HepG2 (cell line): ENCODE data around the gene NF2. TPM values are rescaled to one million over a fixed set of nuclear protein-coding genes. Genes with fewer than 3 reads are reported as not detected.

Experiments
- ARNT2 ChIP-seq: sonication (generic); formaldehyde crosslinking; IDR thresholded peaks from 2 replicates; pipeline ENCODE4 v1.8.0; 2022; ENCODE audit warnings: mild to moderate bottlenecking, low read depth, missing genetic modification reagents, moderate library complexity
- BRD4 ChIP-seq: sonication (generic); formaldehyde crosslinking; IDR thresholded peaks from 2 replicates; pipeline ENCODE4 v1.4.0; 2020; ENCODE audit warnings: missing genetic modification reagents
- E2F5 ChIP-seq: sonication (generic); formaldehyde crosslinking; conservative IDR thresholded peaks from 2 replicates; pipeline ENCODE4 v1.4.0; 2020; ENCODE audit warnings: missing genetic modification reagents
- HNF4G ChIP-seq, 2 experiments: sonication (generic) in 1 of 2; formaldehyde crosslinking in 1 of 2; IDR thresholded peaks; 2 replicates each; pipeline versions ENCODE4 v1.4.0 to v1.6.1; 2011 to 2020; ENCODE audit warnings: borderline replicate concordance in 2 of 2, low read depth in 2 of 2, mild to moderate bottlenecking in 2 of 2, low read length in 1 of 2, missing genetic modification reagents in 1 of 2, moderate library complexity in 1 of 2
- KAT7 ChIP-seq: IDR thresholded peaks from 2 replicates; pipeline ENCODE4 v1.6.1; 2018; ENCODE audit warnings: borderline replicate concordance, missing compliant biosample characterization
- KDM2A ChIP-seq: sonication (generic); formaldehyde crosslinking; IDR thresholded peaks from 2 replicates; pipeline ENCODE4 v1.4.0; 2020; ENCODE audit warnings: low read depth, missing genetic modification reagents, borderline replicate concordance
- KDM5A ChIP-seq: fragments of 200-600 bp; sonication (generic); IDR thresholded peaks from 2 replicates; pipeline ENCODE4 v1.7.0; 2018; ENCODE audit warnings: antibody characterized with exemption, mild to moderate bottlenecking, low read length, borderline replicate concordance
- KLF11 ChIP-seq: IDR thresholded peaks from 2 replicates; pipeline ENCODE4 v1.6.1; 2016; ENCODE audit warnings: missing compliant biosample characterization
- KLF16 ChIP-seq, 2 experiments: sonication (generic) in 1 of 2; formaldehyde crosslinking in 1 of 2; IDR thresholded peaks; 2 replicates each; pipeline versions ENCODE4 v1.6.1 to v1.8.0; 2016 to 2023; ENCODE audit warnings: missing genetic modification reagents in 2 of 2, missing compliant biosample characterization in 1 of 2
- KMT2B ChIP-seq: IDR thresholded peaks from 2 replicates; pipeline ENCODE4 v1.6.1; 2016; ENCODE audit warnings: missing genetic modification reagents, missing compliant biosample characterization
- MEIS2 ChIP-seq: sonication (generic); formaldehyde crosslinking; IDR thresholded peaks from 2 replicates; pipeline ENCODE4 v1.9.0; 2021; ENCODE audit warnings: mild to moderate bottlenecking, missing genetic modification reagents
- NFIB ChIP-seq: sonication (generic); formaldehyde crosslinking; IDR thresholded peaks from 2 replicates; pipeline ENCODE4 v1.9.0; 2021; ENCODE audit warnings: missing genetic modification reagents, mild to moderate bottlenecking, borderline replicate concordance
- PCBP1 ChIP-seq: fragments of 200-400 bp; formaldehyde crosslinking; IDR thresholded peaks from 2 replicates; pipeline ENCODE4 v1.6.1; 2017; ENCODE audit warnings: mild to moderate bottlenecking, low read depth, low read length, borderline replicate concordance
- POLR2AphosphoS5 ChIP-seq: IDR thresholded peaks from 2 replicates; pipeline ENCODE4 v1.6.1; 2012; ENCODE audit warnings: low read depth, low read length
- RBAK ChIP-seq: sonication (generic); formaldehyde crosslinking; IDR thresholded peaks from 2 replicates; pipeline ENCODE4 v1.5.1; 2020; ENCODE audit warnings: mild to moderate bottlenecking, missing genetic modification reagents
- SAP130 ChIP-seq: IDR thresholded peaks from 2 replicates; pipeline ENCODE4 v1.6.1; 2016; ENCODE audit warnings: low read depth
- TBX2 ChIP-seq: sonication (generic); formaldehyde crosslinking; IDR thresholded peaks from 2 replicates; pipeline ENCODE4 v1.5.0; 2020; ENCODE audit warnings: missing genetic modification reagents, mild to moderate bottlenecking, borderline replicate concordance
- TFE3 ChIP-seq: IDR thresholded peaks from 2 replicates; pipeline ENCODE4 v1.6.1; 2016
- THRA ChIP-seq: sonication (generic); formaldehyde crosslinking; IDR thresholded peaks from 2 replicates; pipeline ENCODE4 v1.4.0; 2020; ENCODE audit warnings: missing genetic modification reagents, borderline replicate concordance
- ZKSCAN8 ChIP-seq: IDR thresholded peaks from 2 replicates; pipeline ENCODE4 v1.6.1; 2016; ENCODE audit warnings: borderline replicate concordance, missing genetic modification reagents, missing compliant biosample characterization
- ZNF121 ChIP-seq: sonication (generic); formaldehyde crosslinking; IDR thresholded peaks from 2 replicates; pipeline ENCODE4 v1.5.0; 2020; ENCODE audit warnings: mild to moderate bottlenecking, missing genetic modification reagents
- ZNF143 ChIP-seq: sonication (generic); formaldehyde crosslinking; IDR thresholded peaks from 2 replicates; pipeline ENCODE4 v1.4.0; 2020; ENCODE audit warnings: missing genetic modification reagents
- ZNF343 ChIP-seq: sonication (generic); formaldehyde crosslinking; IDR thresholded peaks from 2 replicates; pipeline ENCODE4 v1.4.0; 2020; ENCODE audit warnings: mild to moderate bottlenecking, missing genetic modification reagents
- ZNF446 ChIP-seq: sonication (generic); formaldehyde crosslinking; IDR thresholded peaks from 2 replicates; pipeline ENCODE4 v1.5.0; 2020; ENCODE audit warnings: mild to moderate bottlenecking, missing genetic modification reagents
- ZNF501 ChIP-seq: sonication (generic); formaldehyde crosslinking; IDR thresholded peaks from 2 replicates; pipeline ENCODE4 v1.5.1; 2020; ENCODE audit warnings: mild to moderate bottlenecking, moderate library complexity, missing genetic modification reagents
- ZNF557 ChIP-seq: sonication (generic); formaldehyde crosslinking; IDR thresholded peaks from 2 replicates; pipeline ENCODE4 v1.4.0; 2020; ENCODE audit warnings: missing genetic modification reagents
- ZNF570 ChIP-seq: sonication (generic); formaldehyde crosslinking; IDR thresholded peaks from 2 replicates; pipeline ENCODE4 v1.4.0; 2020; ENCODE audit warnings: mild to moderate bottlenecking, missing genetic modification reagents, borderline replicate concordance
- ZNF713 ChIP-seq: sonication (generic); formaldehyde crosslinking; IDR thresholded peaks from 2 replicates; pipeline ENCODE4 v1.4.0; 2020; ENCODE audit warnings: mild to moderate bottlenecking, missing genetic modification reagents
- polyA plus RNA-seq, 8 experiments: library from polyadenylated mRNA; depleted of rRNA in 3 of 8; stranded (reverse) in 7 of 8; unstranded in 1 of 8; fragments of >200 nt; fragmentation: Illumina TruSeq in 4 of 8; extraction: Trizol in 4 of 8; gene quantifications; 2 replicates each; pipeline versions ENCODE4 v1.2.1 to v1.2.3, GENCODE V29; 2011 to 2016; ENCODE audit warnings: low read depth in 4 of 8, missing spikeins in 1 of 8, mixed read lengths in 1 of 8; ENCODE audit not compliant: insufficient read depth in 1 of 8
- total RNA-seq, 5 experiments: library from RNA; depleted of rRNA; stranded (reverse); fragments of >200 nt; fragmentation: Illumina TruSeq; extraction: Trizol; gene quantifications; 2 replicates each; pipeline ENCODE4 v1.2.3, GENCODE V29; 2016; ENCODE audit warnings: low read depth in 1 of 5

NF2 gene
- total and polyA plus RNA-seq, 2 of the 13 experiments (the other 11 are each of a cell fraction or from before 2014, with no cell fraction given): 9.3 to 33.3 TPM

GRCh38 chr22:29580200-29580810, 23.1 kb upstream of the NF2 start (continued):
- peak; percentile 85; the same call in 1 of the 2 replicates for TF ChIP-seq MEIS2 (CRISPR knock-in tag)
- TF ChIP-seq KMT2B: peak; percentile 62
- peak; percentile 90; the same call in 1 of the 2 replicates for TF ChIP-seq BRD4 (CRISPR knock-in tag)
- peak in 1 of 2 experiments; percentile 86; a peak in 2 of 4 replicates for TF ChIP-seq KLF16 (CRISPR knock-in tag; IDR thresholded peaks at IDR 0.05)
- TF ChIP-seq ZKSCAN8 (CRISPR knock-in tag): peak; percentile 78; the same call in 1 of the 2 replicates
- peak; percentile 92 for TF ChIP-seq SAP130 (CRISPR knock-in tag)
- TF ChIP-seq RBAK (CRISPR knock-in tag): 0 out of 2 replicates have a peak, but pooled peaks have one; percentile 44
- peak; percentile 12; the same call in 1 of the 2 replicates for TF ChIP-seq ZNF501 (CRISPR knock-in tag)
- TF ChIP-seq POLR2AphosphoS5: peak; percentile 75
- TF ChIP-seq TBX2 (CRISPR knock-in tag): peak; percentile 86
- no peak for TF ChIP-seq KDM5A
- no peak for TF ChIP-seq E2F5 (CRISPR knock-in tag)
- no peak for TF ChIP-seq ZNF570 (CRISPR knock-in tag)
- TF ChIP-seq ARNT2 (CRISPR knock-in tag): peak; percentile 36
- peak; percentile 88; the same call in 1 of the 2 replicates for TF ChIP-seq KAT7 (CRISPR knock-in tag)
- no peak for TF ChIP-seq ZNF557 (CRISPR knock-in tag)
- TF ChIP-seq ZNF143 (CRISPR knock-in tag): peak; percentile 77
- TF ChIP-seq THRA (CRISPR knock-in tag): peak; percentile 78
- peak; percentile 41; the same call in 1 of the 2 replicates for TF ChIP-seq KDM2A (CRISPR knock-in tag)
- peak; percentile 42; the same call in 1 of the 2 replicates for TF ChIP-seq ZNF446 (CRISPR knock-in tag)
- no peak for TF ChIP-seq NFIB (CRISPR knock-in tag)
- peak; percentile 76; the same call in 1 of the 2 replicates for TF ChIP-seq PCBP1
- TF ChIP-seq KLF11: peak; percentile 86
- peak; percentile 69 for TF ChIP-seq TFE3 (CRISPR knock-in tag)
- TF ChIP-seq HNF4G (IDR thresholded peaks at IDR 0.05; ENCODE audit: borderline replicate concordance, low read depth, low read length): peak; percentile 88
- peak; percentile 85; the same call in 1 of the 2 replicates for TF ChIP-seq HNF4G (CRISPR knock-in tag; IDR thresholded peaks at IDR 0.05; ENCODE audit: borderline replicate concordance, low read depth)
- 0 out of 2 replicates have a peak, but pooled peaks have one; percentile 25 for TF ChIP-seq ZNF121 (CRISPR knock-in tag)
- no peak for TF ChIP-seq ZNF713 (CRISPR knock-in tag)
- no peak for TF ChIP-seq ZNF343 (CRISPR knock-in tag)
